GM18907 (cell line): ENCODE data around the gene TEX13D.
"Not testable (repeated sequence)": the region's sequence is repeated elsewhere in the genome, so short reads cannot be mapped to it uniquely, and the experiment has no call there.

Experiments used
- ATAC-seq: cut with Tn5 transposase; IDR thresholded peaks from one replicate; pipeline ENCODE4 v1.9.1; 2021; ENCODE audit warnings: mild to moderate bottlenecking, moderate library complexity; ENCODE audit not compliant: unreplicated experiment

TEX13D gene

DNA sequence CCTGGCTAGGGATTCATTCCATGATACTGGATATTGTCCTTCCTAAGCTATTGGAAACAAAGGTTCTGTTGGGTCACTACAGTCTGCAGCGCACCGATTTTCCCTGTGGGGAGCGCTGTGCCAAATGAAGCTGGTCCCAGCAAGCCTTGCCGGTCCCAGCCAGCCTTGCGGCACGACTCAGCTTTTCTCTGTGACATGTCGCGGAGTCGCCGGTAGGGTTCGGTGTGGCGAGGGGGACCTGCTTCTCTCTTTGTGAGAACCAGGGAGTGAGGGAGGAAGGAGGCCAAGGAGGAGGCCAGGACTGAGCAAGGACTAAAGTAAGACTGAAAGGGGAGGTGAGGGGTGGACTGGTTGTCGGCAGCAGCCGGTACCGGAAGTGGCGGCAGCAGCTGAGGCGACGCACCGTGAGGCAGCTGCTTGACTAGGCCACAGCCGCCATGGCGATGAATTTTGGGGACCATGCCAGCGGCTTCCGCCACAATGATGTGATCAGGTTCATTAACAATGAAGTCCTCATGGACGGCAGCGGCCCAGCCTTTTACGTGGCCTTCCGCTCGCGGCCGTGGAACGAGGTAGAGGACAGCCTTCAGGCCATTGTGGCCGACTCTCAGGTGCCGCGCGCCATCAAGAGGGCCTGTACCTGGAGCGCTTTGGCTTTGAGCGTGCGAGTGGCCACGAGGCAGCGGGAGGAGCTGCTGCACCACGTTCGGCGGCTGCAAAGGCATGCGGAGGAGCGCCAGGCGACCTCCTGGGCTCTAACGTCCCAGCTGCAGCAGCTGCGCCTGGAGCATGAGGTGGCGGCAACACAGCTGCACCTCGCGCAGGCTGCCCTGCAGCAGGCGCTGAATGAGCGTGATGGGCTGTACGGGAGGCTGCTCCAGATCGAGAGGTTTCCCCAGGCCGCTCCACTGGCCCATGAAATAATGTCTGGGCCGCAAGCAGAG, at the start of gene TEX13D:
TEX13D (plus strand) TSS at position 180 of the 944 bp plus-strand sequence; CDS start at position 438, 258 bp downstream.
- no peak for ATAC-seq

DNA sequence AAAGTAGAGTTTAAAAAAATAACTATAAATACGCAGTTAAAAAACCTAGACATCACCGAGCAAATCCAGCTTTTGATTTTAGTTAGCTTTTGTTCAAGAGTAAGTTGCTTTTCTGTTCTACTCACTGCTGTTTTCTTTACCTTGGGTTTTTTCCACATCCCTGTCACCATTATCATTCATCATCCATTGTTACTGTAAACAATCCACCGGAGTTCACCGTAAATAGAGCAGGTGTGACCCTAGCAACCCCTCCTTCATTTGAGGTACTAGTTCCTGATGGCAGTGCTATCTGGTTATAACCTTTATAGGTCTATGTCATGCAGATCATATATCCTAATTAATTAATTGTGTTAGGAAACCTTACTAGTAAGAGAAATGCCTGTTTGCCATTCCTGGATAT, 43.0 kb upstream of the TEX13D start:
- ATAC-seq = no peak

DNA sequence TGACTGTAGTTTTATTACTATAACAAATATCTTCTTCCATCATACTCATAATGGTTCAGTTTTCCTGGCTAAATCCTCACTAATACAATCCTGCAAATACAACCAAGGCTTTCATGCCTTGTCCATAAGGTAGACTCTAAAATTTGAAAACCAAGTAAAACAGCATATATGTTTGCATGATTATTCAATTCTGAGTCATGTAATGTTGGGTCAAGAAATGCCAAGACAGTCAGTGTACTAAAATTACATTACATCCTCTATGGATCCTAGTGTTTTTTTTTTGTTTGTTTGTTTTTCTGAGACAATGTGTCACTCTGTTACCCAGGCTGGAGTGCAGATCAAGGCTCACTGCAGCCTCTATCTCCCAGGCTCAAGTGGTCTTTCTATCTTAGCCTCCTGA, 38.6 kb upstream of the TEX13D start:
- no peak for ATAC-seq

DNA sequence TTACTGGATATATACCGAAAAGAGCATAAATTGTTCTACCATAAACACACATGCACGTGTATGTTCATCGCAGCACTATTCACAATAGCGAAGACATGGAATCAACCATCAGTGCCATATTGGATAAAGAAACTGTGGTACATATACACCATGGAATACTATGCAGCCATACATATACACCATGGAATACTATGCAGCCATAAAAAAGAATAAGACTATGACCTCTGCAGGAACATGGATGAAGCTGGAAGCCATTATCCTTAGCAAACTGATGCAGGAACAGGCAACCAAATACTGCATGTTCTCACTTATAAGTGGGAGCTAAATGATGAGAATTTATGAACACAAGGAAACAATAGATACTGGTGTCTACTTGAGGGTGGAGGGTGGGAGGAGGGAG, 33.1 kb upstream of the TEX13D start:
- not testable (repeated sequence) for ATAC-seq

DNA sequence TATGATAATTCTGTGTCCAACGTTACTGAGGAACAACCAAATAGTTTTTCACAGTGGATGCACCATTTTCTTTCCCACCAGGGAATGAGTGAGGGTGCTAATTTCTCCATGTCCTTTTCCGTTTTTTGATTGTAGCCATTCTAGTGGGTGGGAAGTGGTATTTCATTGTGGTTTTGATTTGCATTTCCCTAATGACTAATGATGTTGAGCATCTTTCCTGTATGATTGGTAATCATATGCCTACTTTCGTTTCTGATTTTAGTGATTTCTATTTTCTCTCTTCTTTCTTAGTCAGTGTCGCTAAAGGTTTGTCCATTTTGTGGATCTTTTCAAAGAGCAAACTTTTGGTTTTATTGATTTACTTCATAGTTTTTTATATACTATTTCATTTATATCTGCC, 32.1 kb upstream of the TEX13D start:
- ATAC-seq = no peak

- ATAC-seq = no peak
Measured at GRCh38 chrX:124307253-124307907, 25.1 kb upstream of the TEX13D start.

DNA sequence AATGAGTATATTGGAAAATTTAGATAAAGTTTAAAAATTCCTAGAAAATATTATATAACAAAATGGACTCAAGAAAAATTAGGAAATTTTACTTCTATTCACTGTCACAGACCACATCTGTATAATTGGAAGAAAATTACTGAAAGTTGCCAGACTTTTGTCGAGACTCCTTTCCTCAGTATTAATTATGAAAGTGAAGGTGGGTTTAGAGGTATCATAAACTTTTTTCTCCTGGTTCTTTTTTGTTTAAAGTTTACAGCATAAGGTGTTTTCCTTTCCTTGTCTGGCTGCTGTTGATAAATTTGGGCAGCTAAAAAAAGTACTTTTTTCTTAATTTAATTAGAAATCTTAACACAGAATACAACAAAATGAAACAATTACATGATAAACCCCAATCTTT, 6.7 kb upstream of the TEX13D start:
- ATAC-seq = no peak

DNA sequence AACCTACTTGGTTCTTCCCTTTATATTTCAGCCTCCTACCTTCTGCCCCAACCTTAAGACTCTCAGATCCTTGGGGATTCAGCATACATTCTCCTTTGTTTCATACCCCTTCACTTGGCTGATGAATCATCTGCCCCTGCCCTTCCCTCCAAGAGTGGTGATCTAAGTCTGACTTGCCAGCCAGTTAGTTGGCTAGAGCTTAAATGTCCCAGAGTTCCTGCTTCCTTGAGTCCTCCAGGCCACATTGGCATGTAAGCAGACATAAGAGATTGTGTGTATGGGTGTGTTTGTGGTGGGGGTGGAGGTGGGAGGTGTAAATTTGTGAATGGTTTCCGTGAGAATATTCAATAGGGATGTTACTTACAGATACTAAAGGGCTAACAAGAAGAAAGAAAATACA, 3.7 kb upstream of the TEX13D start:
- ATAC-seq = no peak

DNA sequence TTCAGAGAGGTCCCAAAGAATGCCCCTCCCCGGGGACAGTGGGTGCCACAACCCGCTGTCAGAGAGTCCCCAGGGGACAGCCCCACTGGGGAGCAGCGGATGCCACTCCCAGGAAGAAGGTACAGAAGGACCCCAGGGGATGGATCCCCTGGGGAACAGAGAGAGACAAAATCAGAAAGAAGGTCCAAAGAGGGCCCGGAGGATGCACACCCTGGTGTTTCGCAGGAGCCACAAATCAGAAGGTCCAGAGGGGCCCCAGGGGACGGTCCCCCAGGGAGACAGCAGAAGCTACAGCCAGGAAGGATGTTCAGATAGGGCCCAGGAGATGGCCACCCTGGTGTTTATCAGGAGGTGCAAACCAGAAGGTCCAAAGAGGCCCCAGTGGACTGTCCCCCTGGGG, 1.4 kb downstream of the TEX13D start:
- ATAC-seq = no peak

- not testable (repeated sequence) for ATAC-seq
Measured at GRCh38 chrX:124334555-124334954, 2.1 kb downstream of the TEX13D start.

DNA sequence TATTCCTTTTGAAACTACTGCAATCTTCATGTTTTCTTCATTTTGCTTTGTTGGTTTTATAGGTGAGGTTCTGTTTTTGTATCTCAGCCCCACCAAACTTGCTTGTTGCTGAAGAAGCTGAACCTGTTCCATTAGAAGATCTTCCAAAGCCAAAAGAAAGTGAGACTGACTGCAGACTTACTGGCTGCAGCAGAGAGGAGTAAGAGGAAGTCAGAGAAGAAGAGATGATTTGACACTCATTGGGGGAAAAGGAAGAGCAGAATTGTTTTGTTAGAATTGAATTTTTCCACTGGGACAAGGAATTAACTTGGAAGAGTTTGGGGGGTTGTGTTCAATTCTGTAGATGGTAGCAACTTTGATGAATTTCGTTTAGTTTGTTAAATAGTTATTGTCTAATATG, 3.1 kb downstream of the TEX13D start:
- ATAC-seq = no peak

- no peak for ATAC-seq
Measured at GRCh38 chrX:124337916-124338315, 5.5 kb downstream of the TEX13D start.

DNA sequence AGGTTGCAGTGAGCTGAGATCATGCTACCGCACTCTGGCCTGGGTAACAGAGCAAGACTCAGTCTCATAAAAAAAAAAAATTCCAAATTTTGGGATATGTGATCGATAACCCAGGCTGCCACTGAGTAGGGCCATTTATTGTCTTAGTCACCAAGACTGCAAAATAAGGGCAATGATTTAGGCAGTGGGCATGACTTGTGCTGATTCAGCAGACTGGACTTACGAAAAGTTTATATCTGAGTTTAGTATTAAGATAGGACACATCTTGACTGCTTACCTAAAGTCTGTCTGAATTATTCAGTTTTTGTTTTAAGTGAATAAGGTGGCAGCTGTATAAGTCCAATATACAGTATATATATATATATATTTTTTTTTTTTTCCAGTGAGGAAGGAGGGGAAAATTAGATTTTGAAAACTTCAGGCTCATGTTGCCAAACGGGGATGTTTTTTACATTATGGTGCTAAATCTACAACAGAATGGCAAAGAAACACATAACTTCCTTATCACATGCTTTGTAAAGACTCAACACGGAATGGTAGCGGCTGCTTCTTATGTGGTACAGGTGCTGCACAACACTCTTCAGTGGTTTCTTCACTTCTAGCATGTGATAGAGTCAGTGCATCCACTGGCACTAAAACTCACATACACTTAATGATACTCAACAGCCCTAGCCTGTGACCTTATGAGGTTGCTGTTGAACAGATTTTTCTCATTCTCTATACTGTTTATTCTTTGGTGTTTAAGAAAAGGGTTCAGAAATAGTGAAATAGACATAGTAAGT, 6.5 kb downstream of the TEX13D start:
- no peak for ATAC-seq

GRCh38 chrX:124341396-124342132, 9.1 kb downstream of the TEX13D start:
- no peak for ATAC-seq

DNA sequence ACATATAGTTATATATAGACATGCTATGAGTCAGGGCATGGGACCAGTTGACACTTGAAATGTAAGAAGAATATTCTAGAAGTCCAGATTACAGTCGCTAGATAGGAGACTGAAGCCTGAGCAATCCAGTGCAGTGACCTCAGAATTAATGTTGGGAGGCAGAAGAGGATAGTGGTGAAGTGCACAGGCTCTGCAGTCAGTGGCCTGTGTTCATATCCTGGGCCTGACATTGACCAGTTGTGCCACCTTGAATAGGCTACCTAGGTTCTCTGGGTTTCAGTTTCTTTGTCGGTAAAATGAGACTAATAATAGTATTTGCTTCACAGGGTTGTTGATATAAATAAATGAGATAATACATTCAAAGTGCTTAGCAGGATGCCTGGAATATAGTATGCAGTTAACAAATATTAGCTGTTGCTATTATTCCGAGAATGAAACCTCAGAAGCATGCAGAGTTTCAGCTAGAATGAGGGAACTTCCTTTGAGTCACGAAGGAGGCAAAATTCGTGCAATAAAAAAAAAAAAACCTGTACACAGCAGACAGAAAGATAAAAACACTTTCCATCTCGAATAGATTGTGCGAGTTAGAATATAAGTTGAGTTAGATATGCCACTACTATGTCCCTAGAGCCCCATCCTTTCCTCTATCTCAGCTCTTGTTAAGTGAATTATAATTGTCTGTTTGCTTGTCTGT, 9.9 kb downstream of the TEX13D start:
- no peak for ATAC-seq

DNA sequence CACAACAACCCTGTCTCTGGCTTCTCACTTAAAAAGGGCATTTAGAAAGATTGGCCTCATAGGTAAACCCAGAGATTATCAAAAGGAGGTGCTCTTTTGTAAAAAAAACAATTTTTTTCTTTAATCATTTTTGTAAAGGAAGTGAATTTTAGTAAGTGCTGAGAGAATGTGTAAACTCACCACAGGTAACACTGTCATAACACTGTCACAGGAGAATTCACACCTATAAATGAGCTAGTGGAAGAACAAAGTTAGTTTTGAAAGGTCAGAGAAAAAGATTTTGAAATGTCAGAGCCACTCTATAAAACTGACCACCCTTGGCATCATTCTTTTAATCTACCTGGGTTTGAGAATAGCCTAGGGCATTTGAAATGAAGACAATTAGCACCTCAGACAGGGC, 10.6 kb downstream of the TEX13D start:
- no peak for ATAC-seq

DNA sequence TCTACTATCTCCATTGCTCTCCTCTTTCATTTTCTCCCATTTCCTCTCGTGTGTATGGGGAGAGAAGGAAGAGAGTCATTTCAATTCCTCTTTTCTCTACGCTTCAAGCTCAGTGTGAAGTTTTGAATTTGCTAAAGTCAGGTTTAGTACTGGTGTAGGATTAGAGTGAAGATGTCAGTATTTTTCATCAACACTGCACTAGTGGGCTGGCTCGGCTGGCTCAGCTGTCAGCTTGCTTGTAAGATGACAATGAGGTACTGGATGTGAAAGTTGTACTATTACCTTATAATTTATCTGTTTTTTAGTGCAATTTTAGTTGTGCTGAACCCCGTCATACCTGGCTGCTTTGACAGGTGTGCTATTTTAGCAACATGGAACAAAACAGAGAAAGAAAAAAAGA, 11.8 kb downstream of the TEX13D start:
- ATAC-seq = no peak

DNA sequence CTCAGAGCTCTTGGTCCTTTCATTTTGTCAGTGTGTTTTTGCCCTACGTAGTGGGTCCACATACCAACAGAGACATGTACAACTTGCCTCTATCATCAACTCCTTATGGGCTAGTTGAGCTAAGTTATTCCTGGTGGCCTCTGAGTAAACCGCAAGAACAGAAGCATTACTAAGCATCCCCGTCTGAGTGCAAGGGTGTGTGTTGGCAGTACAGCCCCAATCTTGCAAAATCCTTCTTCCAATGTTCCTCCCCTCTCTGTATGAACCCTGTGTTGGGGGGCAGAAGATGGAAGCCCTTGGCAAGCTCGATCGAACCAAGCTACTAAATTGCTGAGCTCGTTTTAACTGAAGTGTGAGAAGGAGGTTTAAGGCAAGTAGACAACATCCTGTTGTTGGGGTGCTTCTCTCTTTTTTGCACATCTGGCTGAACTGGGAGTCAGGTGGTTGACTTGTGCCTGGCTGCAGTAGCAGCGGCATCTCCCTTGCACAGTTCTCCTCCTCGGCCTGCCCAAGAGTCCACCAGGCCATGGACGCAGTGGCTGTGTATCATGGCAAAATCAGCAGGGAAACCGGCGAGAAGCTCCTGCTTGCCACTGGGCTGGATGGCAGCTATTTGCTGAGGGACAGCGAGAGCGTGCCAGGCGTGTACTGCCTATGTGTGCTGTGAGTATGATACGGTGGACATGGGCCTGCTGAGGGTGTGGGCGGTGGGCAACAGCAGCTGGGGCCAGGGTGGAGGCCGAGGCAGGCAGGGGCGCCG, 13.8 kb downstream of the TEX13D start, which contains the start of gene SH2D1A:
SH2D1A (plus strand) TSS at position 447 of the 760 bp plus-strand sequence; CDS start at position 527, 80 bp downstream.
- ATAC-seq = no peak

DNA sequence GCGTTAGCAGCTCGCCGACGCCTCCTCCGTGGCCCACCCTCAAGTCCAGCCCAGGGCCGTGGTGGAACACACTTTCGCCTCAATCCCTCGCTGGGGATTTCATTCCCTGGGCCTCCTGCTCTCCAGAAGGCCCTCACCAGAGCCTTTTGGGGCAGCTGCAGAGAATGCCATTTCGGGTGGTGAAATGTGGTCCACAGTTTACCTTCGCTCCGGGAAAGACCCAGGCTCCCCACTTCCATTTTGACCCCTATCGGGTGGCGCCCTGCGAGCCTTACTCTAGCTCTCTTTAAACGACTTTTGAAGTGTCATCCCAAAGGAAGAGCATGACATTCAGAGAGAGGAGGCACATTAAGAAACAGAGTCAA, 14.4 kb downstream of the TEX13D start:
- no peak for ATAC-seq
